Keratinocyte (primary cell): ENCODE results near the gene LY6G6C.

Source experiments
- EZH2 ChIP-seq: IDR thresholded peaks from one replicate; pipeline ENCODE4 v1.6.1; 2012; ENCODE audit warnings: inconsistent platforms, mild to moderate bottlenecking, low read length, moderate library complexity
- TF ChIP-seq, protein P1 (sequence below), 3 experiments: IDR thresholded peaks in 1 of 3; conservative IDR thresholded peaks in 1 of 3; optimal IDR thresholded peaks in 1 of 3; 2 replicates in 2 of 3; 3 replicates in 1 of 3; pipeline versions ENCODE3 to v1.5.1; 2011; ENCODE audit warnings: low read length in 3 of 3, mild to moderate bottlenecking in 3 of 3, moderate library complexity in 2 of 3, control low read depth in 1 of 3, inconsistent platforms in 1 of 3; ENCODE audit not compliant: insufficient read depth in 2 of 3; ENCODE audit errors: extremely low read depth in 1 of 3

DNA sequence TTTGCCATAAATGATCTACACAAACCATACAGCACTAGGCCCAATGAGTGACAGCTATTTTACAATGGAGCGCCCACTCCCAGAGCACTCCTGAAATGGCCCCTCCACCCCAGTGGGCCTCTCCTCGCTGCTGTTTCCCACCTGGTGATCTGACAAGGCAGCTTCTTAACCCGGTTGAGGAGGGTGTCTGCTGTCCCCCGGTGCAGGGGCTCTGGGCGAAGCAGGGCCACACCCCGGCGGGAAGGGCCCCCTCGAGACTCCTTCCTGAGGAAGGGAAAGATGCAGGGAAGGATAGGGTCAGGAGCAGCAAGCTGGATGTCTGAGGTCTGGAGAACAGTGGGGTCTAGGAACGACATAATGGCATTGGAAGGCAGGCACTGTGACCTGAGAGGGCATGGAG is 28.7 kb downstream of the LY6G6C start:
- TF ChIP-seq, protein P1, sequence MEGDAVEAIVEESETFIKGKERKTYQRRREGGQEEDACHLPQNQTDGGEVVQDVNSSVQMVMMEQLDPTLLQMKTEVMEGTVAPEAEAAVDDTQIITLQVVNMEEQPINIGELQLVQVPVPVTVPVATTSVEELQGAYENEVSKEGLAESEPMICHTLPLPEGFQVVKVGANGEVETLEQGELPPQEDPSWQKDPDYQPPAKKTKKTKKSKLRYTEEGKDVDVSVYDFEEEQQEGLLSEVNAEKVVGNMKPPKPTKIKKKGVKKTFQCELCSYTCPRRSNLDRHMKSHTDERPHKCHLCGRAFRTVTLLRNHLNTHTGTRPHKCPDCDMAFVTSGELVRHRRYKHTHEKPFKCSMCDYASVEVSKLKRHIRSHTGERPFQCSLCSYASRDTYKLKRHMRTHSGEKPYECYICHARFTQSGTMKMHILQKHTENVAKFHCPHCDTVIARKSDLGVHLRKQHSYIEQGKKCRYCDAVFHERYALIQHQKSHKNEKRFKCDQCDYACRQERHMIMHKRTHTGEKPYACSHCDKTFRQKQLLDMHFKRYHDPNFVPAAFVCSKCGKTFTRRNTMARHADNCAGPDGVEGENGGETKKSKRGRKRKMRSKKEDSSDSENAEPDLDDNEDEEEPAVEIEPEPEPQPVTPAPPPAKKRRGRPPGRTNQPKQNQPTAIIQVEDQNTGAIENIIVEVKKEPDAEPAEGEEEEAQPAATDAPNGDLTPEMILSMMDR (optimal IDR thresholded peaks at IDR 0.05 in 1 of 3, IDR thresholded peaks at IDR 0.05 in 1 of 3, conservative IDR thresholded peaks at IDR 0.05 in 1 of 3; ENCODE audit: extremely low read depth in 1 of 3, insufficient read depth in 2 of 3, low read length in 3 of 3) = no peak
- TF ChIP-seq EZH2 = no peak
